CD4-positive, alpha-beta T cell treated with Interleukin-1 beta for 1 hour (primary cell): Measurements from ENCODE around the gene OR52N2.

Experiments
- DNase-seq, 2 donors: peaks; one replicate each; pipeline ENCODE4 v3.0.0-alpha.2; 2020 to 2022

OR52N2 gene

GRCh38 chr11:5808500-5809121 lies at the start of gene OR52N2:
Gene OR52N2 (plus strand): TSS chr11:5808924. CDS start chr11:5820336, 11,412 bp downstream.
- peak; percentile 71 to 77 for DNase-seq

GRCh38 chr11:5767056-5767455 lies 41.7 kb upstream of the OR52N2 start:
- DNase-seq, result no peak

- no peak for DNase-seq
Measured at GRCh38 chr11:5783255-5783654, 25.5 kb upstream of the OR52N2 start, which contains the start of gene OR52N5. Gene OR52N5 (minus strand): TSS chr11:5783355. CDS start chr11:5778634, 4,721 bp downstream.

- no peak for DNase-seq
Measured at GRCh38 chr11:5791165-5791564, 17.6 kb upstream of the OR52N2 start, which contains the start of gene OR52N1. Gene OR52N1 (minus strand): TSS chr11:5791265. CDS start chr11:5788816, 2,449 bp downstream.

- no peak for DNase-seq
Measured at GRCh38 chr11:5796541-5796940, 12.2 kb upstream of the OR52N2 start.

GRCh38 chr11:5803982-5804381 lies 4.7 kb upstream of the OR52N2 start:
- no peak for DNase-seq

- no peak for DNase-seq
Measured at GRCh38 chr11:5807580-5807979, 1.1 kb upstream of the OR52N2 start.

GRCh38 chr11:5809122-5809519 lies 397 bp downstream of the OR52N2 start:
- peak in 1 of 2 donors; percentile 0 for DNase-seq

GRCh38 chr11:5809905-5810795 lies 1.4 kb downstream of the OR52N2 start:
- DNase-seq, result no peak

- peak in 1 of 2 donors; percentile 0 for DNase-seq
Measured at GRCh38 chr11:5815534-5815933, 6.8 kb downstream of the OR52N2 start.

- DNase-seq, result no peak
Measured at GRCh38 chr11:5818245-5818886, 9.6 kb downstream of the OR52N2 start.

GRCh38 chr11:5831196-5831829 lies 22.6 kb downstream of the OR52N2 start:
- no peak for DNase-seq

- DNase-seq, result no peak
Measured at GRCh38 chr11:5833446-5833845, 24.7 kb downstream of the OR52N2 start.

GRCh38 chr11:5837695-5838094 lies 29.0 kb downstream of the OR52N2 start:
- DNase-seq, result no peak

GRCh38 chr11:5841797-5842196 lies 33.1 kb downstream of the OR52N2 start, which contains the start of gene OR52E6:
Gene OR52E6 (minus strand): TSS chr11:5841897. CDS start chr11:5841897, 0 bp downstream.
- DNase-seq, result no peak

- no peak for DNase-seq
Measured at GRCh38 chr11:5846701-5847100, 38.0 kb downstream of the OR52N2 start.

GRCh38 chr11:5847711-5848110 lies 39.0 kb downstream of the OR52N2 start:
- no peak for DNase-seq

- DNase-seq, result no peak
Measured at GRCh38 chr11:5851002-5851401, 42.3 kb downstream of the OR52N2 start.

- DNase-seq, result no peak
Measured at GRCh38 chr11:5857590-5857989, 48.9 kb downstream of the OR52N2 start, which contains the start of gene OR52E8. Gene OR52E8 (minus strand): TSS chr11:5857690. CDS start chr11:5857690, 0 bp downstream.

- no peak for DNase-seq
Measured at GRCh38 chr11:5865826-5866225, 57.1 kb downstream of the OR52N2 start.
